H1 (cell line): ENCODE data around the gene BAZ2A. TPM values are rescaled to one million over a fixed set of nuclear protein-coding genes. Genes with fewer than 3 reads are reported as not detected.

Experiments used
- CTCF ChIP-seq, 3 experiments: IDR thresholded peaks; 1 replicate in 2 of 3; 2 replicates in 1 of 3; pipeline versions ENCODE4 v1.5.1 to v1.6.1; 2011; ENCODE audit warnings: low read length in 3 of 3, mild to moderate bottlenecking in 3 of 3, inconsistent platforms in 2 of 3, low read depth in 1 of 3, moderate library complexity in 1 of 3; ENCODE audit not compliant: insufficient read depth in 1 of 3; ENCODE audit errors: control extremely low read depth in 1 of 3
- polyA plus RNA-seq, 7 experiments: library from polyadenylated mRNA; depleted of rRNA in 3 of 7; stranded (reverse) in 5 of 7; unstranded in 2 of 7; fragments of >200 nt in 5 of 7; fragments of 200-250 nt in 2 of 7; gene quantifications; 1 replicate in 5 of 7; 2 replicates in 1 of 7; 4 replicates in 1 of 7; pipeline versions ENCODE4 v1.2.1 to v1.2.3, GENCODE V29; 2011 to 2013; ENCODE audit warnings: missing spikeins in 2 of 7, mixed read lengths in 2 of 7
- total RNA-seq: library from RNA; stranded (reverse); fragmentation: NEBNext Ultra II Directional; extraction: Animal tissue kit (Norgen Biotek cat#: 25700); gene quantifications from 2 replicates; pipeline ENCODE4 v1.2.1, GENCODE V29; 2021

The BAZ2A gene
- total and polyA plus RNA-seq, 2 of the 8 experiments (the other 6 are each of a cell fraction or from before 2014, with no cell fraction given): 52.0 to 110 TPM

- no peak for TF ChIP-seq CTCF (IDR thresholded peaks at IDR 0.05; ENCODE audit: control extremely low read depth in 1 of 3, insufficient read depth in 1 of 3, low read depth in 1 of 3, low read length in 3 of 3)
Measured at GRCh38 chr12:56571121-56571520, 59.0 kb downstream of the BAZ2A start (continued).
